ENCODE data around the gene NLRC4.

The NLRC4 gene

GRCh38 chr2:32258242-32258641 lies 6.4 kb downstream of the NLRC4 start:
- Histone ChIP-seq H3K27ac (ENCODE audit: low read depth, low read length) (no peak overlapping the region), H3K9ac (ENCODE audit: low read length) (no peak overlapping the region), H2AFZ (ENCODE audit: low read depth, low read length, severe bottlenecking) (no peak overlapping the region), H3K36me3 (ENCODE audit: low read length) (no peaks in the 10 kb centered on the region), H3F3A (ENCODE audit: insufficient read depth) (no peaks in the 10 kb centered on the region), H3K27me3 (ENCODE audit: low read length) (no peaks in the 10 kb centered on the region), H3K4me3 (ENCODE audit: insufficient read depth, low read length, poor library complexity, severe bottlenecking) (no peak overlapping the region), H3K9me3 (ENCODE audit: insufficient read depth, low read length) (no peaks in the 10 kb centered on the region), H4K20me1 (ENCODE audit: low read depth, low read length) (no peaks in the 10 kb centered on the region), H3K4me2 (ENCODE audit: low read depth, low read length, poor library complexity, severe bottlenecking) (no peak overlapping the region), H3K79me2 (ENCODE audit: insufficient read depth, low read length) (no peaks in the 10 kb centered on the region), H3K9me2 (replicated peaks; ENCODE audit: insufficient read depth, low read length) (no peaks in the 10 kb centered on the region)
- TF ChIP-seq CTCF (IDR thresholded peaks at IDR 0.05; ENCODE audit: insufficient read depth, low read length, poor library complexity, severe bottlenecking) (no peak), EZH2phosphoT487 (conservative IDR thresholded peaks at IDR 0.05; ENCODE audit: low read length) (no peak)

- Histone ChIP-seq H3K9ac (ENCODE audit: low read length) (no peak overlapping the region), H3K27me3 (ENCODE audit: low read length) (no peaks in the 10 kb centered on the region), H3K9me3 (ENCODE audit: insufficient read depth, low read length) (no peaks in the 10 kb centered on the region), H3K79me2 (ENCODE audit: insufficient read depth, low read length) (no peaks in the 10 kb centered on the region), H3K4me3 (ENCODE audit: insufficient read depth, low read length, poor library complexity, severe bottlenecking) (no peak overlapping the region), H3K27ac (ENCODE audit: low read depth, low read length) (no peak overlapping the region), H3K9me2 (replicated peaks; ENCODE audit: insufficient read depth, low read length) (no peaks in the 10 kb centered on the region), H4K20me1 (ENCODE audit: low read depth, low read length) (no peaks in the 10 kb centered on the region), H3K4me2 (ENCODE audit: low read depth, low read length, poor library complexity, severe bottlenecking) (no peak overlapping the region), H3F3A (ENCODE audit: insufficient read depth) (no peaks in the 10 kb centered on the region), H2AFZ (ENCODE audit: low read depth, low read length, severe bottlenecking) (no peak overlapping the region), H3K36me3 (ENCODE audit: low read length) (no peaks in the 10 kb centered on the region)
- no peak for TF ChIP-seq CTCF (IDR thresholded peaks at IDR 0.05; ENCODE audit: insufficient read depth, low read length, poor library complexity, severe bottlenecking)
- TF ChIP-seq EZH2phosphoT487 (conservative IDR thresholded peaks at IDR 0.05; ENCODE audit: low read length), result no peak
Measured at GRCh38 chr2:32250290-32250689, 14.4 kb downstream of the NLRC4 start.

- H3K36me3 ChIP-seq (ENCODE audit: low read length), result no peaks in the 10 kb centered on the region
- TF ChIP-seq CTCF (IDR thresholded peaks at IDR 0.05; ENCODE audit: insufficient read depth, low read length, poor library complexity, severe bottlenecking) (no peak), EZH2phosphoT487 (conservative IDR thresholded peaks at IDR 0.05; ENCODE audit: low read length) (no peak)
- no peak overlapping the region for H2AFZ ChIP-seq (ENCODE audit: low read depth, low read length, severe bottlenecking)
Measured at GRCh38 chr2:32249731-32250236, 14.9 kb downstream of the NLRC4 start.

More at GRCh38 chr2:32249731-32250236, 14.9 kb downstream of the NLRC4 start:
- H3K27ac ChIP-seq (ENCODE audit: low read depth, low read length), result no peak overlapping the region
- no peak overlapping the region for H3K4me3 ChIP-seq (ENCODE audit: insufficient read depth, low read length, poor library complexity, severe bottlenecking)
- H3K9me2 ChIP-seq (replicated peaks; ENCODE audit: insufficient read depth, low read length), result no peaks in the 10 kb centered on the region
- H3K9me3 ChIP-seq (ENCODE audit: insufficient read depth, low read length), result no peaks in the 10 kb centered on the region
- no peaks in the 10 kb centered on the region for H3K27me3 ChIP-seq (ENCODE audit: low read length)
- no peaks in the 10 kb centered on the region for H3F3A ChIP-seq (ENCODE audit: insufficient read depth)
- no peaks in the 10 kb centered on the region for H3K79me2 ChIP-seq (ENCODE audit: insufficient read depth, low read length)
- H4K20me1 ChIP-seq (ENCODE audit: low read depth, low read length), result no peaks in the 10 kb centered on the region
- H3K9ac ChIP-seq (ENCODE audit: low read length), result no peak overlapping the region
- H3K4me2 ChIP-seq (ENCODE audit: low read depth, low read length, poor library complexity, severe bottlenecking), result no peak overlapping the region
